T-helper 1 cell (primary cell): ENCODE data around the gene SIGLEC11.
"Not testable (repeated sequence)": the region's sequence is repeated elsewhere in the genome, so short reads cannot be mapped to it uniquely, and the experiment has no call there.

Experiments
- DNase-seq, 5 donors: peaks; one replicate each; pipeline ENCODE4 v3.0.0-alpha.2; 2012 to 2020

The SIGLEC11 gene

GRCh38 chr19:49924881-49925210 lies 36.1 kb downstream of the SIGLEC11 start:
- DNase-seq, result not testable (repeated sequence)

- DNase-seq, result no peak
Observed at GRCh38 chr19:49924004-49924880, 36.7 kb downstream of the SIGLEC11 start.

- DNase-seq, result no peak
Observed at GRCh38 chr19:49923055-49924003, 37.6 kb downstream of the SIGLEC11 start.

- DNase-seq, result no peak
Observed at GRCh38 chr19:49921871-49922795, 38.8 kb downstream of the SIGLEC11 start.

- DNase-seq, result no peak
Observed at GRCh38 chr19:49920624-49921363, 40.2 kb downstream of the SIGLEC11 start.

GRCh38 chr19:49918089-49918488 lies 42.9 kb downstream of the SIGLEC11 start:
- DNase-seq, result no peak

GRCh38 chr19:49916839-49917733 lies 43.9 kb downstream of the SIGLEC11 start:
- no peak for DNase-seq

- DNase-seq, result no peak
Observed at GRCh38 chr19:49915271-49915670, 45.7 kb downstream of the SIGLEC11 start.

GRCh38 chr19:49913720-49914119 lies 47.3 kb downstream of the SIGLEC11 start:
- DNase-seq, result no peak

GRCh38 chr19:49912965-49913685 lies 47.8 kb downstream of the SIGLEC11 start:
- DNase-seq, result no peak

GRCh38 chr19:49911381-49912145 lies 49.4 kb downstream of the SIGLEC11 start:
- peak in 1 of 5 donors; percentile 44 for DNase-seq

- DNase-seq, result no peak
Observed at GRCh38 chr19:49910179-49910578, 50.8 kb downstream of the SIGLEC11 start.

- no peak for DNase-seq
Observed at GRCh38 chr19:49908480-49909420, 52.2 kb downstream of the SIGLEC11 start.

- no peak for DNase-seq
Observed at GRCh38 chr19:49907745-49908446, 53.1 kb downstream of the SIGLEC11 start.

- no peak for DNase-seq
Observed at GRCh38 chr19:49906879-49907564, 54.0 kb downstream of the SIGLEC11 start.

GRCh38 chr19:49904136-49904535 lies 56.8 kb downstream of the SIGLEC11 start:
- no peak for DNase-seq
